ENCODE measurements around the gene TRIM33.

DNA sequence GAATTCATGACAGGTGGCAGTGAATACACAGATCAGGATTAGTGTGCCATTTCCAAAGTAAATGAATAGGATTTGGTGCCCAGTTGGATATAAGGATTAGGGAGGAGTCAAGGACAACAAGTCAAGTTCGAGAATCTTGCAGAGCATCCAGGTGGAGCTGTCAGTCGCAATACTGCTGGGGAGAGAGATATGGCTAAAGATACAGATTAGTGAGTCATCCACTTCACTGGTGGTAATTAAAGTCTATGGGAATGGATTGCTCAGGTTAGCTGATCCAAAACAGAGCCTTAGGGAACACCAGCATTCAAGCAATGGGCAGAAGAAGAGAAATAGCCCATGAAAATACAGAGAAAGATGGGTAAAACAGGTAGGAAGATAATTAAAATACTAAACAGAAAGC, 43.6 kb upstream of the TRIM33 start:
- TF ChIP-seq, protein P1, sequence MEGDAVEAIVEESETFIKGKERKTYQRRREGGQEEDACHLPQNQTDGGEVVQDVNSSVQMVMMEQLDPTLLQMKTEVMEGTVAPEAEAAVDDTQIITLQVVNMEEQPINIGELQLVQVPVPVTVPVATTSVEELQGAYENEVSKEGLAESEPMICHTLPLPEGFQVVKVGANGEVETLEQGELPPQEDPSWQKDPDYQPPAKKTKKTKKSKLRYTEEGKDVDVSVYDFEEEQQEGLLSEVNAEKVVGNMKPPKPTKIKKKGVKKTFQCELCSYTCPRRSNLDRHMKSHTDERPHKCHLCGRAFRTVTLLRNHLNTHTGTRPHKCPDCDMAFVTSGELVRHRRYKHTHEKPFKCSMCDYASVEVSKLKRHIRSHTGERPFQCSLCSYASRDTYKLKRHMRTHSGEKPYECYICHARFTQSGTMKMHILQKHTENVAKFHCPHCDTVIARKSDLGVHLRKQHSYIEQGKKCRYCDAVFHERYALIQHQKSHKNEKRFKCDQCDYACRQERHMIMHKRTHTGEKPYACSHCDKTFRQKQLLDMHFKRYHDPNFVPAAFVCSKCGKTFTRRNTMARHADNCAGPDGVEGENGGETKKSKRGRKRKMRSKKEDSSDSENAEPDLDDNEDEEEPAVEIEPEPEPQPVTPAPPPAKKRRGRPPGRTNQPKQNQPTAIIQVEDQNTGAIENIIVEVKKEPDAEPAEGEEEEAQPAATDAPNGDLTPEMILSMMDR (IDR thresholded peaks at IDR 0.05 in 4 of 5, conservative IDR thresholded peaks at IDR 0.05 in 1 of 5), result no peak
- TF ChIP-seq POLR2A (IDR thresholded peaks at IDR 0.05), result no peak
